Measurements from ENCODE around the gene MVB12B.

GRCh38 chr9:126543490-126543889 lies 216.9 kb downstream of the MVB12B start:
- TF ChIP-seq TAF1 (IDR thresholded peaks at IDR 0.05; ENCODE audit: borderline replicate concordance, insufficient read depth, low read length) (no peak), POLR2AphosphoS5 (IDR thresholded peaks at IDR 0.05; ENCODE audit: low read depth, low read length) (no peak), REST (IDR thresholded peaks at IDR 0.05; ENCODE audit: insufficient read depth in 1 of 2, low read depth in 2 of 2, low read length in 2 of 2) (no peak), SIN3A (IDR thresholded peaks at IDR 0.05; ENCODE audit: borderline replicate concordance, insufficient read depth, low read length) (no peak), FOXP2 (optimal IDR thresholded peaks at IDR 0.05; ENCODE audit: borderline replicate concordance, extremely low read depth, extremely low read length, insufficient read depth) (no peak)

Measured in PFSK-1 (cell line).